SK-N-SH (cell line): ENCODE measurements around the gene ARID4B. TPM values are rescaled to one million over a fixed set of nuclear protein-coding genes. Genes with fewer than 3 reads are reported as not detected.

Experiments used
- CTCF ChIA-PET: fragments of 300-600, 350-600 bp; formaldehyde crosslinking; extraction: SDS; loops from one replicate; lab custom pipeline; 2021; lab: Yijun Ruan, JAX
- POLR2A ChIA-PET: fragments of 350-600 bp; sonication (Branson Sonifier 250); formaldehyde crosslinking; extraction: SDS; loops from one replicate; lab custom pipeline; 2020; ENCODE audit warnings: antibody characterized with exemption, inconsistent platforms; lab: Yijun Ruan, JAX
- DNase-seq: peaks from one replicate; pipeline ENCODE4 v3.0.0; 2012
- H2AFZ ChIP-seq: fragments of 200-600 bp; sonication (generic); 2 replicates; pipeline ENCODE4 v1.8.1; 2016; ENCODE audit warnings: antibody characterized with exemption, mild to moderate bottlenecking, low read depth
- H3F3A ChIP-seq: fragments of 200-600 bp; sonication (generic); replicated peaks from 2 replicates; pipeline ENCODE3; 2016; ENCODE audit warnings: antibody characterized with exemption, mild to moderate bottlenecking; ENCODE audit not compliant: insufficient read depth
- H3K27ac ChIP-seq, 2 experiments: fragments of 200-500 bp in 1 of 2; fragments of 200-600 bp in 1 of 2; sonication (Bioruptor generic) in 1 of 2; sonication (generic), shearing (Covaris generic) in 1 of 2; 2 replicates each; pipeline versions ENCODE4 v1.5.1 to v1.6.1; 2014 to 2016; ENCODE audit warnings: low read depth in 2 of 2, inconsistent platforms in 1 of 2, low read length in 1 of 2, mild to moderate bottlenecking in 1 of 2, mixed read lengths in 1 of 2
- H3K27me3 ChIP-seq: fragments of 200-600 bp; sonication (generic), shearing (Covaris generic); 2 replicates; pipeline ENCODE4 v1.6.1; 2016; ENCODE audit warnings: mixed run types; ENCODE audit not compliant: insufficient read depth
- H3K36me3 ChIP-seq, 2 experiments: fragments of 200-500 bp in 1 of 2; fragments of 200-600 bp in 1 of 2; sonication (Bioruptor generic) in 1 of 2; sonication (generic) in 1 of 2; replicated peaks in 1 of 2; 2 replicates each; pipeline versions ENCODE3 to v1.5.1; 2014 to 2016; ENCODE audit warnings: low read length in 1 of 2, mild to moderate bottlenecking in 1 of 2; ENCODE audit not compliant: insufficient read depth in 2 of 2, control insufficient read depth in 1 of 2
- H3K4me1 ChIP-seq, 2 experiments: fragments of 200-500 bp in 1 of 2; fragments of 200-600 bp in 1 of 2; sonication (Bioruptor generic) in 1 of 2; sonication (generic), shearing (Covaris generic) in 1 of 2; 2 replicates each; pipeline versions ENCODE4 v1.5.1 to v1.6.1; 2014 to 2016; ENCODE audit warnings: low read depth in 1 of 2, low read length in 1 of 2, mixed run types in 1 of 2; ENCODE audit not compliant: insufficient read depth in 2 of 2, control insufficient read depth in 1 of 2
- H3K4me2 ChIP-seq: fragments of 200-600 bp; sonication (generic), shearing (Covaris generic); 2 replicates; pipeline ENCODE4 v1.6.1; 2017; ENCODE audit warnings: mixed run types
- H3K4me3 ChIP-seq, 2 experiments: fragments of 200-500 bp in 1 of 2; fragments of 200-600 bp in 1 of 2; sonication (Bioruptor generic) in 1 of 2; sonication (generic), shearing (Covaris generic) in 1 of 2; 2 replicates each; pipeline versions ENCODE4 v1.5.1 to v1.8.1; 2014 to 2016; ENCODE audit warnings: low read depth in 2 of 2, inconsistent platforms in 1 of 2, low read length in 1 of 2, mild to moderate bottlenecking in 1 of 2, mixed read lengths in 1 of 2, moderate library complexity in 1 of 2
- H3K79me2 ChIP-seq: fragments of 200-600 bp; sonication (generic); 2 replicates; pipeline ENCODE4 v1.8.1; 2017; ENCODE audit warnings: mild to moderate bottlenecking; ENCODE audit not compliant: insufficient read depth
- H3K9ac ChIP-seq: fragments of 200-600 bp; sonication (generic); 2 replicates; pipeline ENCODE4 v1.6.1; 2017; ENCODE audit warnings: mixed run types
- H3K9me2 ChIP-seq: fragments of 200-600 bp; sonication (generic); 2 replicates; pipeline ENCODE4 v1.6.1; 2017; ENCODE audit warnings: mixed run types
- H3K9me3 ChIP-seq: fragments of 200-600 bp; sonication (generic); 2 replicates; pipeline ENCODE4 v1.6.1; 2017; ENCODE audit warnings: mixed run types, mild to moderate bottlenecking, moderate library complexity
- H4K20me1 ChIP-seq: fragments of 200-600 bp; sonication (generic); 2 replicates; pipeline ENCODE4 v1.6.1; 2017; ENCODE audit warnings: mild to moderate bottlenecking, mixed run types; ENCODE audit not compliant: insufficient read depth
- FOSL2 ChIP-seq: IDR thresholded peaks from 2 replicates; pipeline ENCODE4 v1.4.0; 2012; ENCODE audit warnings: low read depth, mild to moderate bottlenecking, moderate library complexity, borderline replicate concordance
- FOXM1 ChIP-seq: IDR thresholded peaks from 2 replicates; pipeline ENCODE4 v1.4.0; 2012; ENCODE audit warnings: low read depth, mild to moderate bottlenecking
- MAX ChIP-seq: IDR thresholded peaks from 2 replicates; pipeline ENCODE4 v1.4.0; 2012; ENCODE audit warnings: low read depth
- MXI1 ChIP-seq: IDR thresholded peaks from 2 replicates; pipeline ENCODE4 v1.6.1; 2012; ENCODE audit warnings: mild to moderate bottlenecking, low read depth, low read length, improper control_type of control experiment
- RCOR1 ChIP-seq: fragments of 150-350 bp; IDR thresholded peaks from 2 replicates; pipeline ENCODE4 v1.6.1; 2017; ENCODE audit warnings: antibody characterized with exemption, low read length
- RFX5 ChIP-seq: IDR thresholded peaks from 2 replicates; pipeline ENCODE4 v1.6.1; 2012; ENCODE audit warnings: mild to moderate bottlenecking, improper control_type of control experiment, low read length
- RXRA ChIP-seq: IDR thresholded peaks from 2 replicates; pipeline ENCODE4 v1.4.0; 2012; ENCODE audit warnings: low read depth, mild to moderate bottlenecking, borderline replicate concordance
- SIN3A ChIP-seq: IDR thresholded peaks from 2 replicates; pipeline ENCODE4 v1.6.1; 2012; ENCODE audit warnings: low read depth, mild to moderate bottlenecking, low read length, moderate library complexity, borderline replicate concordance
- SMC3 ChIP-seq: IDR thresholded peaks from 2 replicates; pipeline ENCODE4 v1.6.1; 2012; ENCODE audit warnings: low read depth, low read length, improper control_type of control experiment
- TAF1 ChIP-seq: IDR thresholded peaks from 2 replicates; pipeline ENCODE4 v1.6.1; 2012; ENCODE audit warnings: low read depth, mild to moderate bottlenecking, low read length, moderate library complexity, borderline replicate concordance
- TCF12 ChIP-seq: IDR thresholded peaks from 2 replicates; pipeline ENCODE4 v1.4.0; 2012
- USF2 ChIP-seq: fragments of 150-350 bp; IDR thresholded peaks from 2 replicates; pipeline ENCODE4 v1.6.1; 2017; ENCODE audit warnings: antibody characterized with exemption, low read length, low read depth, borderline replicate concordance
- ZBTB33 ChIP-seq: IDR thresholded peaks from 2 replicates; pipeline ENCODE4 v1.4.0; 2012; ENCODE audit warnings: low read depth, borderline replicate concordance
- WGBS: methylation state at CpG from one replicate; pipeline ENCODE4 v1.1.6; 2017; ENCODE audit warnings: low lambda C conversion rate; 5-methylcytosine and 5-hydroxymethylcytosine counted together
- polyA plus RNA-seq, 3 experiments: library from polyadenylated mRNA; depleted of rRNA; stranded (reverse); fragments of >200 nt; gene quantifications; 2 replicates each; pipeline ENCODE4 v1.2.3, GENCODE V29; 2012
- TF ChIP-seq, protein P1 (sequence below): fragments of 150-350 bp; IDR thresholded peaks from 2 replicates; pipeline ENCODE4 v1.6.1; 2016; ENCODE audit warnings: mild to moderate bottlenecking, low read depth, low read length
- TF ChIP-seq, protein P2 (sequence below): IDR thresholded peaks from 2 replicates; pipeline ENCODE4; 2012

The ARID4B gene
- polyA plus RNA-seq, 1 of the 3 experiments (the other 2 are of a cell fraction) = 4.4 TPM

DNA sequence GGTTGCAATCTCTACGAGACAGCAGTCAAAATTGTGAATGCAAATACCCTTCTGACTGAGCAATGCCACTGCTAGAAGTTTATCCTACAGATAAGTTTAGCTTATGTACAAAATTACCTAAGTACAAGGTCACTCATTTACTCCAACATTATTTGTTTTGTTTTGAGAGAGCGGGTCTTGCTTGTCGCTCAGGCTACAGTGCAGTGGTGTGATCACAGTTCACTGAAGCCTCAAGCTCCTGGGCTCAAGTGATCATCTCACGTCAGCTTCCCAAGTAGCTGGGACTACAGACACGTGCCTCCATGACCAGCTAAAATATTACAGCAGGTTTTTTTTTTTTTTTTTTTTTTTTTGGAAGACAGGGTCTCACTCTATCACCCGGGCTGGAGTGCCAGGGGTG, 182.3 kb downstream of the ARID4B start:
- TF ChIP-seq TCF12 (no peak), TAF1 (no peak), RXRA (no peak), RCOR1 (no peak)
- TF ChIP-seq, protein P1, sequence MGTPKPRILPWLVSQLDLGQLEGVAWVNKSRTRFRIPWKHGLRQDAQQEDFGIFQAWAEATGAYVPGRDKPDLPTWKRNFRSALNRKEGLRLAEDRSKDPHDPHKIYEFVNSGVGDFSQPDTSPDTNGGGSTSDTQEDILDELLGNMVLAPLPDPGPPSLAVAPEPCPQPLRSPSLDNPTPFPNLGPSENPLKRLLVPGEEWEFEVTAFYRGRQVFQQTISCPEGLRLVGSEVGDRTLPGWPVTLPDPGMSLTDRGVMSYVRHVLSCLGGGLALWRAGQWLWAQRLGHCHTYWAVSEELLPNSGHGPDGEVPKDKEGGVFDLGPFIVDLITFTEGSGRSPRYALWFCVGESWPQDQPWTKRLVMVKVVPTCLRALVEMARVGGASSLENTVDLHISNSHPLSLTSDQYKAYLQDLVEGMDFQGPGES = no peak
- POLR2A ChIA-PET = no interaction called here
- CTCF ChIA-PET = interaction anchor here (3.4 kb wide), 1 partner anchor 11 kb away, joined by 13 read pairs; no protein-coding TSS in a partner anchor
- Histone ChIP-seq H3K9me2 (no peaks in the 10 kb centered on the region), H3K9ac (no peak overlapping the region), H3K36me3 (peaks cover 42 to 80% of the 10 kb centered on the region in 2 experiments), H3F3A (peaks cover 4% of the 10 kb centered on the region), H3K27me3 (no peaks in the 10 kb centered on the region), H2AFZ (no peak overlapping the region), H3K4me3 (no peak overlapping the region), H3K27ac (no peak overlapping the region), H4K20me1 (no peaks in the 10 kb centered on the region), H3K9me3 (no peaks in the 10 kb centered on the region), H3K79me2 (peaks cover 33% of the 10 kb centered on the region), H3K4me1 (no peaks in the 10 kb centered on the region), H3K4me2 (no peak overlapping the region)
- DNase-seq = no peak
- WGBS = 92% methylated on average over 6 of the region's 6 CpGs

- no peak overlapping the region for H3K4me3 ChIP-seq
- no peaks in the 10 kb centered on the region for H3K9me2 ChIP-seq
- ChIA-PET CTCF (interaction anchor here (0.7 to 3.4 kb wide), 3 partner anchors 9 to 15 kb away, joined by 3 to 13 read pairs (median 4); no protein-coding TSS in a partner anchor), POLR2A (no interaction called here)
- H3K36me3 ChIP-seq = peaks cover 51 to 62% of the 10 kb centered on the region in 2 experiments
- H2AFZ ChIP-seq = no peak overlapping the region
- no peak overlapping the region for H3K27ac ChIP-seq
- H4K20me1 ChIP-seq = no peaks in the 10 kb centered on the region
- H3K9me3 ChIP-seq = no peaks in the 10 kb centered on the region
- no peaks in the 10 kb centered on the region for H3F3A ChIP-seq
- H3K27me3 ChIP-seq = no peaks in the 10 kb centered on the region
- DNase-seq = no peak
- H3K79me2 ChIP-seq = peaks cover 33% of the 10 kb centered on the region
- no peak overlapping the region for H3K4me2 ChIP-seq
- H3K9ac ChIP-seq = no peak overlapping the region
- WGBS = 100% methylated on average over 4 of the region's 4 CpGs
- no peaks in the 10 kb centered on the region for H3K4me1 ChIP-seq
- TF ChIP-seq MAX = no peak
- no peak for TF ChIP-seq FOSL2
- no peak for TF ChIP-seq USF2
- TF ChIP-seq FOXM1 = no peak
- no peak for TF ChIP-seq TCF12
- TF ChIP-seq ZBTB33 = no peak
- TF ChIP-seq SIN3A = no peak
- no peak for TF ChIP-seq MXI1
- TF ChIP-seq, protein P2, sequence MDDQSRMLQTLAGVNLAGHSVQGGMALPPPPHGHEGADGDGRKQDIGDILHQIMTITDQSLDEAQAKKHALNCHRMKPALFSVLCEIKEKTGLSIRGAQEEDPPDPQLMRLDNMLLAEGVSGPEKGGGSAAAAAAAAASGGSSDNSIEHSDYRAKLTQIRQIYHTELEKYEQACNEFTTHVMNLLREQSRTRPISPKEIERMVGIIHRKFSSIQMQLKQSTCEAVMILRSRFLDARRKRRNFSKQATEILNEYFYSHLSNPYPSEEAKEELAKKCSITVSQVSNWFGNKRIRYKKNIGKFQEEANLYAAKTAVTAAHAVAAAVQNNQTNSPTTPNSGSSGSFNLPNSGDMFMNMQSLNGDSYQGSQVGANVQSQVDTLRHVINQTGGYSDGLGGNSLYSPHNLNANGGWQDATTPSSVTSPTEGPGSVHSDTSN = no peak
- no peak for TF ChIP-seq SMC3
- no peak for TF ChIP-seq RCOR1
- no peak for TF ChIP-seq RFX5
Observed at GRCh38 chr1:235142991-235143390, 185.0 kb downstream of the ARID4B start.
